ENCODE results near the gene ZNF783. TPM values are rescaled to one million over a fixed set of nuclear protein-coding genes. Genes with fewer than 3 reads are reported as not detected.

The ZNF783 gene
- total RNA-seq, 1 donor from 2014 or later = 22.9 TPM

GRCh38 chr7:149334219-149334618, 72.2 kb downstream of the ZNF783 start:
- TF ChIP-seq CTCF (IDR thresholded peaks at IDR 0.05; ENCODE audit: partially characterized antibody, unreplicated experiment) = no peak
- no peaks in the 10 kb centered on the region for H3K4me1 Mint-ChIP-seq (ENCODE audit: low read depth, unreplicated experiment)
- peaks cover 4% of the 10 kb centered on the region for H3K27me3 Mint-ChIP-seq (ENCODE audit: unreplicated experiment)
- H3K36me3 Mint-ChIP-seq (ENCODE audit: unreplicated experiment) = peaks cover 11% of the 10 kb centered on the region
- no peak overlapping the region for H3K27ac Mint-ChIP-seq (ENCODE audit: unreplicated experiment)
- peaks cover 3% of the 10 kb centered on the region for H3K9me3 Mint-ChIP-seq (ENCODE audit: unreplicated experiment)
- no peak for DNase-seq
- no peak overlapping the region for H3K4me3 Mint-ChIP-seq (ENCODE audit: unreplicated experiment)

Other genes starting within 250 kb of the ZNF783 start
- gene PDIA4, start 233.7 kb upstream of the ZNF783 start, total RNA-seq (ENCODE audit: unreplicated experiment) = 69.0 TPM
- 17.2 TPM for gene ZNF786, start 171.5 kb upstream of the ZNF783 start, total RNA-seq (ENCODE audit: unreplicated experiment)
- 6.5 TPM for gene ZNF425, start 135.9 kb upstream of the ZNF783 start, total RNA-seq (ENCODE audit: unreplicated experiment)
- gene ZNF398, start 114.7 kb upstream of the ZNF783 start, total RNA-seq (ENCODE audit: unreplicated experiment) = 13.9 TPM
- 22.9 TPM for gene ZNF282, start 66.7 kb upstream of the ZNF783 start, total RNA-seq (ENCODE audit: unreplicated experiment)
- gene ZNF212, start 22.5 kb upstream of the ZNF783 start, total RNA-seq (ENCODE audit: unreplicated experiment) = 13.2 TPM
- 18.0 TPM for gene ZNF777, start 198.9 kb downstream of the ZNF783 start, total RNA-seq (ENCODE audit: unreplicated experiment)
- 22.8 TPM for gene ZNF746, start 235.6 kb downstream of the ZNF783 start, total RNA-seq (ENCODE audit: unreplicated experiment)